GM12878 (cell line): Measurements from ENCODE around the gene UMOD. TPM values are rescaled to one million over a fixed set of nuclear protein-coding genes. Genes with fewer than 3 reads are reported as not detected.

Experiments used
- ATAC-seq: fragments of 200-7000 bp; cut with Tn5 transposase; 3 replicates; pipeline ENCODE4 v1.9.1; 2020; ENCODE audit warnings: mild to moderate bottlenecking, moderate library complexity
- BruUV-seq: library from RNA; stranded (reverse); fragments of 400-500 nt; replicated peaks from 2 replicates; lab custom pipeline; 2021; lab: Mats Ljungman, UMichigan
- CTCF ChIA-PET: fragments of 300-600 bp; sonication (Branson Sonifier 250); formaldehyde crosslinking; extraction: SDS; loops from one replicate; lab custom pipeline; 2021; ENCODE audit warnings: inconsistent platforms; lab: Yijun Ruan, JAX
- POLR2A ChIA-PET: fragments of 350-600 bp; formaldehyde crosslinking; extraction: SDS; loops from one replicate; lab custom pipeline; 2021; ENCODE audit warnings: inconsistent platforms; lab: Charles Lee
- RAD21 ChIA-PET: fragments of 300-600 bp; sonication (Branson Sonifier 250); formaldehyde crosslinking; loops from one replicate; lab custom pipeline; 2023; ENCODE audit warnings: antibody characterized with exemption; ENCODE audit not compliant: unreplicated experiment; lab: Charles Lee
- SMC1A ChIA-PET: fragments of 300-600 bp; sonication (Branson Sonifier 250); formaldehyde crosslinking; loops from one replicate; lab custom pipeline; 2023; ENCODE audit not compliant: unreplicated experiment, uncharacterized antibody; lab: Charles Lee
- DNase-seq: peaks from one replicate; pipeline ENCODE4 v3.0.0-alpha.2; 2011; ENCODE audit warnings: low read depth, low spot score
- FAIRE-seq: peaks from 3 replicates; lab custom pipeline; 2011; peaks lifted over from hg19 to GRCh38; lab: Jason Lieb, UNC
- H2AFZ ChIP-seq: 2 replicates; pipeline ENCODE4 v1.6.0; 2011; ENCODE audit warnings: low read depth, low read length, control low read depth; ENCODE audit not compliant: control insufficient read depth
- H3K27ac ChIP-seq: 2 replicates; pipeline ENCODE4 v1.5.1; 2011; ENCODE audit warnings: control low read depth; ENCODE audit not compliant: control insufficient read depth, insufficient read depth
- H3K27me3 ChIP-seq, 2 experiments: replicated peaks in 1 of 2; 2 replicates each; pipeline versions ENCODE4 v1.6.0 to v1.6.1; 2011; ENCODE audit warnings: low read length in 1 of 2; ENCODE audit not compliant: control insufficient read depth in 2 of 2, insufficient read depth in 2 of 2
- H3K36me3 ChIP-seq, 2 experiments: 2 replicates each; pipeline ENCODE4 v1.5.1; 2011; ENCODE audit warnings: low read length in 1 of 2; ENCODE audit not compliant: control insufficient read depth in 2 of 2, insufficient read depth in 2 of 2
- H3K4me1 ChIP-seq: 2 replicates; pipeline ENCODE4 v1.6.1; 2011; ENCODE audit warnings: mild to moderate bottlenecking, low read length, moderate library complexity, mixed read lengths; ENCODE audit not compliant: control insufficient read depth, insufficient read depth
- H3K4me2 ChIP-seq: 2 replicates; pipeline ENCODE4 v1.6.0; 2011; ENCODE audit warnings: control low read depth; ENCODE audit not compliant: control insufficient read depth, insufficient read depth
- H3K4me3 ChIP-seq: fragments of 200-600 bp; sonication (generic); 2 replicates; pipeline ENCODE4 v1.5.1; 2016
- H3K79me2 ChIP-seq: 2 replicates; pipeline ENCODE4 v1.6.0; 2011; ENCODE audit warnings: low read length; ENCODE audit not compliant: control insufficient read depth, insufficient read depth
- H3K9ac ChIP-seq: 2 replicates; pipeline ENCODE4 v1.8.0; 2011; ENCODE audit warnings: low read length, control low read depth, mixed read lengths; ENCODE audit not compliant: control insufficient read depth, insufficient read depth
- H3K9me3 ChIP-seq: replicated peaks from 3 replicates; pipeline ENCODE4 v1.5.1; 2011; ENCODE audit warnings: mild to moderate bottlenecking, low read length; ENCODE audit not compliant: control insufficient read depth, insufficient read depth
- H4K20me1 ChIP-seq: 2 replicates; pipeline ENCODE4 v1.6.0; 2011; ENCODE audit not compliant: control insufficient read depth, insufficient read depth
- CEBPZ ChIP-seq: fragments of 150-350 bp; IDR thresholded peaks from 2 replicates; pipeline ENCODE4 v1.6.1; 2016; ENCODE audit warnings: low read depth, low read length
- FOS ChIP-seq: IDR thresholded peaks from 3 replicates; pipeline ENCODE4 v1.6.1; 2011; ENCODE audit warnings: borderline replicate concordance; ENCODE audit not compliant: insufficient read length; ENCODE audit errors: extremely low read depth
- IRF5 ChIP-seq: fragments of 450-650 bp; IDR thresholded peaks from 2 replicates; pipeline ENCODE4 v1.6.1; 2017; ENCODE audit warnings: borderline replicate concordance
- KDM1A ChIP-seq: fragments of 200-600 bp; sonication (generic); IDR thresholded peaks from 2 replicates; pipeline ENCODE4 v1.6.1; 2016; ENCODE audit warnings: borderline replicate concordance
- NRF1 ChIP-seq: conservative IDR thresholded peaks from 2 replicates; pipeline ENCODE4 v1.6.1; 2011; ENCODE audit warnings: mild to moderate bottlenecking, low read depth, low read length, improper control_type of control experiment
- SIX5 ChIP-seq: IDR thresholded peaks from 2 replicates; pipeline ENCODE4 v1.6.1; 2011; ENCODE audit warnings: mild to moderate bottlenecking, low read depth, low read length, moderate library complexity; ENCODE audit not compliant: severe bottlenecking
- SKIL ChIP-seq: fragments of 450-650 bp; IDR thresholded peaks from 2 replicates; pipeline ENCODE4 v1.6.1; 2017; ENCODE audit warnings: mild to moderate bottlenecking, low read depth, inconsistent platforms; ENCODE audit not compliant: poor library complexity, severe bottlenecking
- SRF ChIP-seq, 2 experiments: IDR thresholded peaks; 2 replicates each; pipeline ENCODE4 v1.6.1; 2011; ENCODE audit warnings: low read depth in 2 of 2, low read length in 2 of 2, mild to moderate bottlenecking in 1 of 2, moderate library complexity in 1 of 2
- STAT1 ChIP-seq: fragments of 450-650 bp; conservative IDR thresholded peaks from 2 replicates; pipeline ENCODE4 v1.6.1; 2014; ENCODE audit warnings: antibody characterized with exemption, mild to moderate bottlenecking
- TAF1 ChIP-seq: IDR thresholded peaks from 2 replicates; pipeline ENCODE4 v1.6.1; 2011; ENCODE audit warnings: mild to moderate bottlenecking, low read depth, low read length, borderline replicate concordance
- ZNF217 ChIP-seq: fragments of 450-650 bp; IDR thresholded peaks from 2 replicates; pipeline ENCODE4 v1.6.1; 2017; ENCODE audit warnings: antibody characterized with exemption, mild to moderate bottlenecking
- WGBS: methylation state at CpG from one replicate; pipeline ENCODE4 v1.1.6; 2016; ENCODE audit warnings: low lambda C conversion rate; ENCODE audit not compliant: insufficient replicate concordance, insufficient coverage; ENCODE audit errors: missing lambda C conversion rate; 5-methylcytosine and 5-hydroxymethylcytosine counted together
- in situ Hi-C: fragments of 300-500 bp; cut with MboI; formaldehyde crosslinking; loops from 9 replicates; pipeline ENCODE4 v1.14.3; 2018; ENCODE audit warnings: mixed read lengths
- intact Hi-C: fragments of 100-400 bp; cut with micrococcal nuclease; formaldehyde crosslinking; loops from one replicate; pipeline ENCODE4 v1.14.2; 2022; ENCODE audit not compliant: unreplicated experiment
- polyA plus RNA-seq, 11 experiments: library from polyadenylated mRNA; depleted of rRNA in 4 of 11; unstranded in 6 of 11; stranded (reverse) in 5 of 11; fragments of >200 nt; fragmentation: Nextera tagmentation in 4 of 11; fragmentation: Illumina TruSeq in 1 of 11; extraction: Ambion mirVana in 4 of 11; extraction: Trizol in 1 of 11; gene quantifications; 1 replicate in 1 of 11; 2 replicates in 10 of 11; pipeline versions ENCODE4 v1.2.1 to v1.2.3, GENCODE V29; 2011 to 2016; ENCODE audit warnings: inconsistent platforms in 2 of 11, missing spikeins in 2 of 11, low read depth in 1 of 11
- total RNA-seq, 4 experiments: library from RNA; depleted of rRNA in 3 of 4; stranded (reverse); fragments of >200 nt in 3 of 4; fragmentation: Illumina TruSeq in 1 of 4; extraction: Trizol in 1 of 4; gene quantifications; 2 replicates each; pipeline versions ENCODE4 v1.2.1 to v1.2.3, GENCODE V29; 2013 to 2021
- TF ChIP-seq, protein P1 (sequence below): IDR thresholded peaks from 2 replicates; pipeline ENCODE4 v1.6.1; 2012; ENCODE audit warnings: mild to moderate bottlenecking, low read depth, low read length

Gene UMOD
- total and polyA plus RNA-seq, 10 of the 15 experiments (the other 5 are each of a cell fraction or from before 2014, with no cell fraction given): not detected

DNA sequence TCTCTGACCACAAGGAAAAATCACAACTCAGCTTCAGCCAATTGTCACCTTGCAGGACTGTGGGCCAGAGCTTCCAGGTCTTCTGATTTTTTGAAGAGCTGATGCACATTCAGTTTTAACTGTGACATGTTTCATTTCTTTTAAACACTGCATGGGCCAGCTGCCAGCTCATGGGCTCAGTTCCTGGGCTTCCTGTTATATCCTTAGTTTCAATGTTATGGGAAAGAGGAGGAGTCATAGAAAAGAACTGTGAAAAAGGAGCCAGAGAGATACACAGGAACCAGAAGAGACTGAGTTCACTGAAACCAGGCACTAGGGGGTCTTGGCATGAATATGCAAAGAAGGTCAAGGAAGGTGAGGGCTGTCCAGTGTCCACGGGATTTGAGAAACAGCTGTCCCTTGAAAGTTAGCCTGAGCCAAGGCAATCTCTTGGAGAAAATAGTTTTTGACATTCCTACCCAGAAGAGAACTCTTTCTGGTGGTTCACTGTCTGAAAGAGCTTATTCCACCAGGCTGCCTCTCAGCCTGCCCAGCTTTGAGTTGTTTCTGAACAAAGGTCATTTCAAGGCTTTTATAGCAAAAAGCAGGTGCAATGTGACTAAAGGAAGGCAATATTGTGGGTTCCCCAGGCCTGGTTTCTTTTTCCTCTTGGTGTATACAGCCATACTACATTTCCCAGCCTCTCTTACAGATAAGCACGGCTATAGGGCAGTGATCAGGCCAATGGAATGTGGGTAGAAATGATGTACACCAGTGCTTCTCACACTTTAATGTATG lies 41.5 kb upstream of the UMOD start:
- ChIA-PET RAD21 (interaction anchor here (1.2 kb wide), 1 partner anchor 11 kb away, joined by 3 read pairs; no protein-coding TSS in a partner anchor), CTCF (interaction anchor here (0.6 to 3.6 kb wide), 3 partner anchors 9 to 646 kb away, joined by 3 to 22 read pairs (median 3); no protein-coding TSS in a partner anchor), SMC1A (interaction anchor here (1.5 kb wide), 1 partner anchor 10 kb away, joined by 4 read pairs; no protein-coding TSS in a partner anchor), POLR2A (no interaction called here)
- H3K4me1 ChIP-seq: no peaks in the 10 kb centered on the region
- ATAC-seq (no peak), FAIRE-seq (no peak), DNase-seq (no peak)
- H3K9ac ChIP-seq: no peak overlapping the region
- no peaks in the 10 kb centered on the region for H3K79me2 ChIP-seq
- no peaks in the 10 kb centered on the region for H4K20me1 ChIP-seq
- intact Hi-C loops (no loop called here), in situ Hi-C loops (no loop called here)
- H3K9me3 ChIP-seq: no peaks in the 10 kb centered on the region
- no peak overlapping the region for H3K4me3 ChIP-seq
- no peak overlapping the region for H3K4me2 ChIP-seq
- 0% methylated on average over 2 of the region's 2 CpGs for WGBS
- no peak overlapping the region for H3K27ac ChIP-seq
- H3K36me3 ChIP-seq: no peaks in the 10 kb centered on the region
- no peaks in the 10 kb centered on the region; a peak in 1 of 4 replicates for H3K27me3 ChIP-seq
- H2AFZ ChIP-seq: no peak overlapping the region
- BruUV-seq: no TSS peak
- TF ChIP-seq CEBPZ: no peak
- no peak for TF ChIP-seq SIX5
- TF ChIP-seq KDM1A: no peak
- no peak for TF ChIP-seq STAT1
- no peak for TF ChIP-seq ZNF217
- TF ChIP-seq SRF (IDR thresholded peaks at IDR 0.05; ENCODE audit: low read depth in 2 of 2, low read length in 2 of 2): no peak
- TF ChIP-seq IRF5: no peak
- TF ChIP-seq, protein P1, sequence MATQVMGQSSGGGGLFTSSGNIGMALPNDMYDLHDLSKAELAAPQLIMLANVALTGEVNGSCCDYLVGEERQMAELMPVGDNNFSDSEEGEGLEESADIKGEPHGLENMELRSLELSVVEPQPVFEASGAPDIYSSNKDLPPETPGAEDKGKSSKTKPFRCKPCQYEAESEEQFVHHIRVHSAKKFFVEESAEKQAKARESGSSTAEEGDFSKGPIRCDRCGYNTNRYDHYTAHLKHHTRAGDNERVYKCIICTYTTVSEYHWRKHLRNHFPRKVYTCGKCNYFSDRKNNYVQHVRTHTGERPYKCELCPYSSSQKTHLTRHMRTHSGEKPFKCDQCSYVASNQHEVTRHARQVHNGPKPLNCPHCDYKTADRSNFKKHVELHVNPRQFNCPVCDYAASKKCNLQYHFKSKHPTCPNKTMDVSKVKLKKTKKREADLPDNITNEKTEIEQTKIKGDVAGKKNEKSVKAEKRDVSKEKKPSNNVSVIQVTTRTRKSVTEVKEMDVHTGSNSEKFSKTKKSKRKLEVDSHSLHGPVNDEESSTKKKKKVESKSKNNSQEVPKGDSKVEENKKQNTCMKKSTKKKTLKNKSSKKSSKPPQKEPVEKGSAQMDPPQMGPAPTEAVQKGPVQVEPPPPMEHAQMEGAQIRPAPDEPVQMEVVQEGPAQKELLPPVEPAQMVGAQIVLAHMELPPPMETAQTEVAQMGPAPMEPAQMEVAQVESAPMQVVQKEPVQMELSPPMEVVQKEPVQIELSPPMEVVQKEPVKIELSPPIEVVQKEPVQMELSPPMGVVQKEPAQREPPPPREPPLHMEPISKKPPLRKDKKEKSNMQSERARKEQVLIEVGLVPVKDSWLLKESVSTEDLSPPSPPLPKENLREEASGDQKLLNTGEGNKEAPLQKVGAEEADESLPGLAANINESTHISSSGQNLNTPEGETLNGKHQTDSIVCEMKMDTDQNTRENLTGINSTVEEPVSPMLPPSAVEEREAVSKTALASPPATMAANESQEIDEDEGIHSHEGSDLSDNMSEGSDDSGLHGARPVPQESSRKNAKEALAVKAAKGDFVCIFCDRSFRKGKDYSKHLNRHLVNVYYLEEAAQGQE: no peak
- TF ChIP-seq SKIL: no peak
- no peak for TF ChIP-seq NRF1
- TF ChIP-seq TAF1: no peak
- TF ChIP-seq FOS: no peak
